Breast epithelium (tissue), 4 donors: ENCODE data around the gene PROSER3. TPM values are rescaled to one million over a fixed set of nuclear protein-coding genes. Genes with fewer than 3 reads are reported as not detected.

ENCODE experiments used
- DNase-seq, 2 donors: peaks; one replicate each; pipeline ENCODE4 v3.0.0-alpha.2; 2019; ENCODE audit warnings: low spot score in 2 of 2
- H3K27ac ChIP-seq, 2 donors: fragments of 200-600 bp; sonication (generic) in 1 of 2; one replicate each; pipeline ENCODE4 v1.5.1; 2016 to 2019; ENCODE audit warnings: mild to moderate bottlenecking in 1 of 2
- H3K27me3 ChIP-seq, 2 donors: fragments of 200-600 bp; sonication (generic) in 1 of 2; one replicate each; pipeline versions ENCODE4 v1.5.1 to v1.6.0; 2017 to 2019; ENCODE audit warnings: control low read depth in 1 of 2, mild to moderate bottlenecking in 1 of 2
- H3K36me3 ChIP-seq: fragments of 200-600 bp; one replicate; pipeline ENCODE4 v1.5.1; 2019
- H3K4me1 ChIP-seq, 2 donors: fragments of 200-600 bp; sonication (generic); one replicate each; pipeline ENCODE4 v1.5.1; 2016 to 2019; ENCODE audit warnings: control low read depth in 1 of 2
- H3K4me3 ChIP-seq, 3 donors: fragments of 200-600 bp; sonication (generic); 1 replicate in 2 of 3; 2 replicates in 1 of 3; pipeline ENCODE4 v1.5.1; 2016 to 2019; ENCODE audit warnings: mild to moderate bottlenecking in 3 of 3, moderate library complexity in 2 of 3
- H3K9me3 ChIP-seq, 2 donors: fragments of 200-600 bp; sonication (generic) in 1 of 2; one replicate each; pipeline ENCODE4 v1.5.1; 2016 to 2019; ENCODE audit warnings: control low read depth in 1 of 2
- CTCF ChIP-seq, 3 donors: fragments of 450-650 bp; IDR thresholded peaks; one replicate each; pipeline ENCODE4 v1.5.1; 2016 to 2017; ENCODE audit warnings: antibody characterized with exemption in 3 of 3, mild to moderate bottlenecking in 3 of 3, moderate library complexity in 3 of 3
- POLR2A ChIP-seq: fragments of 450-650 bp; IDR thresholded peaks from one replicate; pipeline ENCODE4 v1.6.1; 2016; ENCODE audit warnings: antibody characterized with exemption, mild to moderate bottlenecking, moderate library complexity
- POLR2AphosphoS5 ChIP-seq, 3 donors: sonication (generic); formaldehyde crosslinking; IDR thresholded peaks; one replicate each; pipeline ENCODE4 v1.6.1; 2017; ENCODE audit warnings: antibody characterized with exemption in 3 of 3
- intact Hi-C: fragments of 100-400 bp; cut with DNase I; formaldehyde crosslinking; loops from one replicate; pipeline ENCODE4 v1.15.1; 2023; ENCODE audit warnings: low total_unique reads
- total RNA-seq, 3 donors: library from RNA; depleted of rRNA; stranded (reverse); fragments of >200 nt; gene quantifications; one replicate each; pipeline ENCODE4 v1.1.0, GENCODE V29; 2016

PROSER3 gene
- total RNA-seq, 3 donors from 2014 or later = 5.7 to 6.4 (median 6.2) TPM

- no peak overlapping the region for H3K4me3 ChIP-seq
- no peak for DNase-seq
- H3K27me3 ChIP-seq = no peaks in the 10 kb centered on the region
- H3K36me3 ChIP-seq = no peaks in the 10 kb centered on the region
- H3K4me1 ChIP-seq = peaks cover 0 to 4% of the 10 kb centered on the region in 2 donors
- no peaks in the 10 kb centered on the region for H3K9me3 ChIP-seq
- H3K27ac ChIP-seq = no peak overlapping the region
- TF ChIP-seq POLR2AphosphoS5 (IDR thresholded peaks at IDR 0.05) = no peak
- no peak for TF ChIP-seq POLR2A
- TF ChIP-seq CTCF (IDR thresholded peaks at IDR 0.05) = no peak
- intact Hi-C loops = no loop called here
Measured at GRCh38 chr19:35779033-35779432, 21.1 kb downstream of the PROSER3 start.

- TF ChIP-seq CTCF (IDR thresholded peaks at IDR 0.05) (no peak), POLR2AphosphoS5 (IDR thresholded peaks at IDR 0.05) (no peak), POLR2A (no peak)
- no peaks in the 10 kb centered on the region for H3K9me3 ChIP-seq
- H3K4me3 ChIP-seq = no peak overlapping the region
- no peaks in the 10 kb centered on the region for H3K4me1 ChIP-seq
- DNase-seq = no peak
- no peak overlapping the region for H3K27ac ChIP-seq
- H3K36me3 ChIP-seq = no peaks in the 10 kb centered on the region
- no peaks in the 10 kb centered on the region for H3K27me3 ChIP-seq
- intact Hi-C loops = no loop called here
Measured at GRCh38 chr19:35780058-35780457, 22.1 kb downstream of the PROSER3 start.

DNA sequence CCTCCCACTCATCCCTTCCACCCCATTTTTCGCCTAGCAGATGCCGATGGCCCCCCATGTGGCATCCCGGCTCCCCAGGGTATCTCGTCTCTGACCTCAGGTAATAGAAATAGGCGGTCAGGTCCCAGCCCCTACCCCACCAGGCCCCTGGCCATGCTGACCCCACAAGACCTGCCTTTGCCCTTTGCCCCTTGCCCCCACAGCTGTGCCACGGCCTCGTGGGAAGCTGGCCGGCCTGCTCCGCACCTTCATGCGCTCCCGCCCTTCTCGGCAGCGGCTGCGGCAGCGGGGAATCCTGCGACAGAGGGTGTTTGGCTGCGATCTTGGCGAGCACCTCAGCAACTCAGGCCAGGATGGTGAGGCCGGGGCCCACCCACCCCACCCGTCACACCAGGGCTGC, 22.7 kb downstream of the PROSER3 start:
- intact Hi-C loops = no loop called here

DNA sequence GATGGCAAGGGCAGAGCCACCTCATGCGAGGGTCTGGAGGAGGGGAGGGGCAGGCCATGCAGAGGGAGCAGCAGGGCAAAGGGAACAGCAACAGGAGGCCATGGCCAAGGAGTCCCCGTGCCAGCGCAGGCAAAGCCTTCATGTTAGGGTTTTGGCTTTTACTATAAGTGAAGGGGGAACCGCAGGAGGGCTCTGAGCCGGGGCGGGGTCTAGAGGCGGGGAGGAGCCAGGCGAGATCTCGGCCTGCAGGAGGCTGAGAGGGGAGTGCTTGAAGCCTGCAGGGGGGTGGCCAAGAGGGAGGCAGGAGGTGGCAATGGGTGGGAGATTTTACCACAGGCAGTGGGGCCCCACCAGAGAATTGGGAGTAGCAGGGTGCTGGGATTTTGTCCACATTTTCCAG, 23.7 kb downstream of the PROSER3 start:
- no peaks in the 10 kb centered on the region for H3K36me3 ChIP-seq
- H3K27ac ChIP-seq = no peak overlapping the region
- intact Hi-C loops = no loop called here
- TF ChIP-seq CTCF (IDR thresholded peaks at IDR 0.05) (no peak), POLR2AphosphoS5 (IDR thresholded peaks at IDR 0.05) (no peak), POLR2A (no peak)
- no peak overlapping the region for H3K4me3 ChIP-seq
- no peak for DNase-seq
- no peaks in the 10 kb centered on the region for H3K9me3 ChIP-seq
- no peaks in the 10 kb centered on the region for H3K4me1 ChIP-seq
- H3K27me3 ChIP-seq = no peaks in the 10 kb centered on the region

More for the DNA sequence above, 22.7 kb downstream of the PROSER3 start:
- Histone ChIP-seq H3K27me3 (no peaks in the 10 kb centered on the region), H3K36me3 (no peaks in the 10 kb centered on the region), H3K9me3 (no peaks in the 10 kb centered on the region), H3K4me1 (no peaks in the 10 kb centered on the region), H3K27ac (no peak overlapping the region), H3K4me3 (no peak overlapping the region)
- TF ChIP-seq CTCF (IDR thresholded peaks at IDR 0.05) (no peak), POLR2A (no peak), POLR2AphosphoS5 (IDR thresholded peaks at IDR 0.05) (no peak)
- DNase-seq = no peak

- TF ChIP-seq POLR2A (no peak), CTCF (IDR thresholded peaks at IDR 0.05) (no peak), POLR2AphosphoS5 (IDR thresholded peaks at IDR 0.05) (no peak)
- intact Hi-C loops = no loop called here
- H3K36me3 ChIP-seq = no peaks in the 10 kb centered on the region
Measured at GRCh38 chr19:35782589-35782988, 24.6 kb downstream of the PROSER3 start.

More at GRCh38 chr19:35782589-35782988, 24.6 kb downstream of the PROSER3 start:
- no peaks in the 10 kb centered on the region for H3K4me1 ChIP-seq
- H3K27ac ChIP-seq = no peak overlapping the region
- no peaks in the 10 kb centered on the region for H3K9me3 ChIP-seq
- DNase-seq = no peak
- H3K27me3 ChIP-seq = no peaks in the 10 kb centered on the region
- H3K4me3 ChIP-seq = no peak overlapping the region
